Neural progenitor cell (in vitro differentiated cells): ENCODE data around the gene PMIS2. TPM values are rescaled to one million over a fixed set of nuclear protein-coding genes. Genes with fewer than 3 reads are reported as not detected.

Source experiments
- DNase-seq: peaks from one replicate; pipeline ENCODE4 v3.0.0-alpha.2; 2016; ENCODE audit warnings: low spot score
- H2AFZ ChIP-seq: fragments of 200-600 bp; sonication (generic); replicated peaks from 2 replicates; pipeline ENCODE4 v1.6.1; 2016; ENCODE audit warnings: antibody characterized with exemption
- H3F3A ChIP-seq: fragments of 200-600 bp; sonication (generic); 2 replicates; pipeline ENCODE4 v1.6.1; 2016; ENCODE audit warnings: antibody characterized with exemption, low read depth
- H3K27ac ChIP-seq: fragments of 200-600 bp; sonication (generic); 2 replicates; pipeline ENCODE4 v1.5.1; 2016; ENCODE audit warnings: mild to moderate bottlenecking
- H3K27me3 ChIP-seq: fragments of 200-600 bp; sonication (generic); 2 replicates; pipeline ENCODE4 v1.6.1; 2016; ENCODE audit warnings: mild to moderate bottlenecking, moderate library complexity
- H3K36me3 ChIP-seq: fragments of 200-600 bp; sonication (generic); 2 replicates; pipeline ENCODE4 v1.5.1; 2016
- H3K4me1 ChIP-seq: fragments of 200-600 bp; sonication (generic); 2 replicates; pipeline ENCODE4 v1.6.1; 2016; ENCODE audit warnings: mixed run types
- H3K4me2 ChIP-seq: fragments of 200-600 bp; sonication (generic); 2 replicates; pipeline ENCODE4 v1.6.1; 2016
- H3K4me3 ChIP-seq: fragments of 200-600 bp; sonication (generic); 2 replicates; pipeline ENCODE4 v1.5.1; 2016
- H3K79me2 ChIP-seq: fragments of 200-600 bp; sonication (generic); 2 replicates; pipeline ENCODE4 v1.6.1; 2016; ENCODE audit warnings: low read depth
- H3K9ac ChIP-seq: fragments of 200-600 bp; sonication (generic); 2 replicates; pipeline ENCODE4 v1.6.1; 2016
- H3K9me3 ChIP-seq: fragments of 200-600 bp; sonication (generic); 2 replicates; pipeline ENCODE4 v1.5.1; 2016; ENCODE audit warnings: low read depth
- H4K20me1 ChIP-seq: fragments of 200-600 bp; sonication (generic); 2 replicates; pipeline ENCODE4 v1.6.1; 2016; ENCODE audit warnings: low read depth
- H3K27ac Mint-ChIP-seq: 3 replicates; pipeline ENCODE4 v1.8.0; 2021; ENCODE audit warnings: mixed read lengths
- H3K27me3 Mint-ChIP-seq: 2 replicates; pipeline ENCODE4 v1.8.0; 2022; ENCODE audit warnings: low read depth, mild to moderate bottlenecking, inconsistent platforms, moderate library complexity, mixed read lengths; ENCODE audit not compliant: insufficient read depth
- H3K36me3 Mint-ChIP-seq: 3 replicates; pipeline ENCODE4 v1.8.0; 2021; ENCODE audit warnings: mixed read lengths
- H3K4me1 Mint-ChIP-seq: 3 replicates; pipeline ENCODE4 v1.8.0; 2021; ENCODE audit warnings: mixed read lengths
- H3K4me3 Mint-ChIP-seq: 3 replicates; pipeline ENCODE4 v1.8.0; 2021; ENCODE audit warnings: mild to moderate bottlenecking, moderate library complexity, mixed read lengths
- H3K9me3 Mint-ChIP-seq: 3 replicates; pipeline ENCODE4 v1.8.0; 2020; ENCODE audit warnings: mixed read lengths
- CTCF ChIP-seq: fragments of 200-600 bp; sonication (generic); IDR thresholded peaks from 2 replicates; pipeline ENCODE4 v1.5.1; 2017; ENCODE audit warnings: antibody characterized with exemption, mild to moderate bottlenecking
- EZH2 ChIP-seq: fragments of 200-600 bp; sonication (generic); IDR thresholded peaks from 2 replicates; pipeline ENCODE4 v1.6.1; 2017; ENCODE audit warnings: antibody characterized with exemption, mild to moderate bottlenecking, moderate library complexity
- EZH2phosphoT487 ChIP-seq: fragments of 200-600 bp; sonication (generic); IDR thresholded peaks from 2 replicates; pipeline ENCODE4 v1.6.1; 2017; ENCODE audit warnings: antibody characterized with exemption
- total RNA-seq: library from RNA; depleted of rRNA; stranded (reverse); fragments of >200 nt; gene quantifications from 2 replicates; pipeline ENCODE4 v1.2.3, GENCODE V29; 2015; ENCODE audit warnings: low replicate concordance

Gene PMIS2
- total RNA-seq, 1 donor from 2014 or later: not detected

- Histone ChIP-seq H3K27ac (no peak overlapping the region), H3K79me2 (peaks cover 35% of the 10 kb centered on the region), H3K9ac (peak overlapping the region; percentile 87), H3K4me3 (peak overlapping the region; percentile 82), H3K27me3 (no peaks in the 10 kb centered on the region), H3K4me2 (peak overlapping the region; percentile 96), H3K9me3 (no peaks in the 10 kb centered on the region), H3K4me1 (peaks cover 11% of the 10 kb centered on the region), H3K36me3 (no peaks in the 10 kb centered on the region), H2AFZ (peak overlapping the region; percentile 95), H4K20me1 (peaks cover 12% of the 10 kb centered on the region), H3F3A (no peaks in the 10 kb centered on the region)
- peaks cover 5% of the 10 kb centered on the region for H3K36me3 Mint-ChIP-seq
- peaks cover 2% of the 10 kb centered on the region for H3K27me3 Mint-ChIP-seq
- peaks cover 27% of the 10 kb centered on the region for H3K4me1 Mint-ChIP-seq
- peak overlapping the region; percentile 91 for H3K4me3 Mint-ChIP-seq
- no peaks in the 10 kb centered on the region for H3K9me3 Mint-ChIP-seq
- no peak for DNase-seq
- no peak overlapping the region for H3K27ac Mint-ChIP-seq
- TF ChIP-seq EZH2phosphoT487 (no peak), EZH2 (no peak), CTCF (no peak)
Observed at GRCh38 chr19:35544110-35544802, 41.7 kb upstream of the PMIS2 start.

- Histone ChIP-seq H2AFZ (peak within 1 kb of the TSS; percentile 95), H3K4me1 (peaks cover 11% of the 10 kb centered on the region), H3K9ac (peak within 1 kb of the TSS; percentile 87), H3K4me2 (peak within 1 kb of the TSS; percentile 96), H3K9me3 (no peaks in the 10 kb centered on the region), H3K27me3 (no peaks in the 10 kb centered on the region), H3K4me3 (peak within 1 kb of the TSS; percentile 82), H3K36me3 (no peaks in the 10 kb centered on the region), H3K27ac (no peak within 1 kb of the TSS), H4K20me1 (peaks cover 18% of the 10 kb centered on the region), H3F3A (no peaks in the 10 kb centered on the region), H3K79me2 (peaks cover 35% of the 10 kb centered on the region)
- DNase-seq: peak; percentile 96
- H3K9me3 Mint-ChIP-seq: no peaks in the 10 kb centered on the region
- no peak for TF ChIP-seq CTCF
- TF ChIP-seq EZH2: no peak
- no peak for TF ChIP-seq EZH2phosphoT487
- peaks cover 28% of the 10 kb centered on the region for H3K4me1 Mint-ChIP-seq
- peak within 1 kb of the TSS; percentile 91 for H3K4me3 Mint-ChIP-seq
- H3K36me3 Mint-ChIP-seq: peaks cover 6% of the 10 kb centered on the region
- peaks cover 2% of the 10 kb centered on the region for H3K27me3 Mint-ChIP-seq
- no peak within 1 kb of the TSS for H3K27ac Mint-ChIP-seq
Observed at GRCh38 chr19:35545001-35545854, 40.7 kb upstream of the PMIS2 start, which contains the start of gene TMEM147. TSS of gene TMEM147 (plus strand) at chr19:35545626. CDS start at chr19:35545740, 114 bp downstream.

- H4K20me1 ChIP-seq: peaks cover 18% of the 10 kb centered on the region
- H3K4me1 ChIP-seq: peaks cover 11% of the 10 kb centered on the region
- H3K27ac ChIP-seq: no peak overlapping the region
- Mint-ChIP-seq H3K36me3 (peaks cover 6% of the 10 kb centered on the region), H3K9me3 (no peaks in the 10 kb centered on the region), H3K4me1 (peaks cover 31% of the 10 kb centered on the region), H3K4me3 (peak overlapping the region; percentile 91), H3K27ac (no peak overlapping the region), H3K27me3 (peaks cover 2% of the 10 kb centered on the region)
- H3K9ac ChIP-seq: peak overlapping the region; percentile 87
- peaks cover 35% of the 10 kb centered on the region for H3K79me2 ChIP-seq
- peak overlapping the region; percentile 95 for H2AFZ ChIP-seq
- no peaks in the 10 kb centered on the region for H3F3A ChIP-seq
- H3K4me3 ChIP-seq: peak overlapping the region; percentile 82
- H3K9me3 ChIP-seq: no peaks in the 10 kb centered on the region
- H3K4me2 ChIP-seq: peak overlapping the region; percentile 96
- no peaks in the 10 kb centered on the region for H3K27me3 ChIP-seq
- no peak for DNase-seq
- TF ChIP-seq EZH2: no peak
- no peak for TF ChIP-seq EZH2phosphoT487
- TF ChIP-seq CTCF: no peak
- H3K36me3 ChIP-seq: no peaks in the 10 kb centered on the region
Observed at GRCh38 chr19:35545855-35546381, 40.1 kb upstream of the PMIS2 start.
